ENCODE results near the gene CRADD. TPM values are rescaled to one million over a fixed set of nuclear protein-coding genes. Genes with fewer than 3 reads are reported as not detected.
"Not testable (repeated sequence)": the region's sequence is repeated elsewhere in the genome, so short reads cannot be mapped to it uniquely, and the experiment has no call there.

The CRADD gene
- total RNA-seq, 2 donors from 2014 or later, result 11.9 to 12.2 TPM

GRCh38 chr12:93753838-93754429 is 76.8 kb downstream of the CRADD start:
- no peak for DNase-seq (ENCODE audit: low spot score)
- H3K36me3 Mint-ChIP-seq, result peaks cover 15% of the 10 kb centered on the region
- no peak overlapping the region for H3K4me3 Mint-ChIP-seq
- H3K27me3 Mint-ChIP-seq, result no peaks in the 10 kb centered on the region
- peaks cover 10% of the 10 kb centered on the region for H3K9me3 Mint-ChIP-seq
- peak overlapping the region in 1 of 2 donors; percentile 34 for H3K27ac Mint-ChIP-seq
- peaks cover 14 to 15% of the 10 kb centered on the region in 2 donors for H3K4me1 Mint-ChIP-seq (ENCODE audit: low read depth in 2 of 2)
- no peak for ATAC-seq

GRCh38 chr12:93754859-93755258 is 77.7 kb downstream of the CRADD start:
- ATAC-seq; H3K27me3 Mint-ChIP-seq; H3K4me3 Mint-ChIP-seq; DNase-seq (ENCODE audit: low spot score): not testable (repeated sequence)
- Mint-ChIP-seq H3K4me1 (ENCODE audit: low read depth in 2 of 2) (peaks cover 12 to 14% of the 10 kb centered on the region in 2 donors), H3K36me3 (peaks cover 15% of the 10 kb centered on the region), H3K27ac (peak overlapping the region in 1 of 2 donors; percentile 34), H3K9me3 (peaks cover 10% of the 10 kb centered on the region)

- Mint-ChIP-seq H3K27me3 (no peaks in the 10 kb centered on the region), H3K4me3 (no peak overlapping the region), H3K4me1 (ENCODE audit: low read depth in 2 of 2) (peaks cover 11 to 20% of the 10 kb centered on the region in 2 donors), H3K9me3 (peaks cover 10% of the 10 kb centered on the region), H3K36me3 (peaks cover 15% of the 10 kb centered on the region), H3K27ac (no peak overlapping the region)
- DNase-seq (ENCODE audit: low spot score) (no peak), ATAC-seq (no peak)
Measured at GRCh38 chr12:93756288-93756687, 79.1 kb downstream of the CRADD start.

- no peak overlapping the region for H3K27ac Mint-ChIP-seq
- H3K27me3 Mint-ChIP-seq, result no peaks in the 10 kb centered on the region
- H3K9me3 Mint-ChIP-seq, result peaks cover 6% of the 10 kb centered on the region
- peaks cover 12 to 20% of the 10 kb centered on the region in 2 donors for H3K4me1 Mint-ChIP-seq (ENCODE audit: low read depth in 2 of 2)
- H3K4me3 Mint-ChIP-seq, result no peak overlapping the region
- peaks cover 7% of the 10 kb centered on the region for H3K36me3 Mint-ChIP-seq
- no peak for ATAC-seq
- DNase-seq (ENCODE audit: low spot score), result no peak
Measured at GRCh38 chr12:93757792-93758694, 80.9 kb downstream of the CRADD start.

GRCh38 chr12:93758801-93759373 is 81.7 kb downstream of the CRADD start:
- no peak overlapping the region for H3K27ac Mint-ChIP-seq
- no peak for DNase-seq (ENCODE audit: low spot score)
- H3K4me3 Mint-ChIP-seq, result no peak overlapping the region
- peaks cover 12 to 20% of the 10 kb centered on the region in 2 donors for H3K4me1 Mint-ChIP-seq (ENCODE audit: low read depth in 2 of 2)
- peaks cover 6% of the 10 kb centered on the region for H3K9me3 Mint-ChIP-seq
- H3K36me3 Mint-ChIP-seq, result peaks cover 7% of the 10 kb centered on the region
- ATAC-seq, result no peak
- no peaks in the 10 kb centered on the region for H3K27me3 Mint-ChIP-seq

- peaks cover 4% of the 10 kb centered on the region for H3K36me3 Mint-ChIP-seq
- H3K27ac Mint-ChIP-seq, result peak overlapping the region in 1 of 2 donors; percentile 3
- ATAC-seq, result no peak
- H3K9me3 Mint-ChIP-seq, result peaks cover 3% of the 10 kb centered on the region
- no peak for DNase-seq (ENCODE audit: low spot score)
- no peak overlapping the region for H3K4me3 Mint-ChIP-seq
- peaks cover 8 to 20% of the 10 kb centered on the region in 2 donors for H3K4me1 Mint-ChIP-seq (ENCODE audit: low read depth in 2 of 2)
- no peaks in the 10 kb centered on the region for H3K27me3 Mint-ChIP-seq
Measured at GRCh38 chr12:93759512-93760081, 82.4 kb downstream of the CRADD start.

GRCh38 chr12:93760275-93760875 is 83.2 kb downstream of the CRADD start:
- Mint-ChIP-seq H3K4me1 (ENCODE audit: low read depth in 2 of 2) (peaks cover 6 to 20% of the 10 kb centered on the region in 2 donors), H3K36me3 (no peaks in the 10 kb centered on the region), H3K27me3 (no peaks in the 10 kb centered on the region), H3K9me3 (no peaks in the 10 kb centered on the region), H3K4me3 (no peak overlapping the region), H3K27ac (no peak overlapping the region)
- ATAC-seq, result no peak
- no peak for DNase-seq (ENCODE audit: low spot score)

- no peaks in the 10 kb centered on the region for H3K36me3 Mint-ChIP-seq
- H3K27ac Mint-ChIP-seq, result no peak overlapping the region
- H3K27me3 Mint-ChIP-seq, result no peaks in the 10 kb centered on the region
- peaks cover 8 to 28% of the 10 kb centered on the region in 2 donors for H3K4me1 Mint-ChIP-seq (ENCODE audit: low read depth in 2 of 2)
- ATAC-seq (no peak), DNase-seq (ENCODE audit: low spot score) (no peak)
- no peak overlapping the region for H3K4me3 Mint-ChIP-seq
- H3K9me3 Mint-ChIP-seq, result no peaks in the 10 kb centered on the region
Measured at GRCh38 chr12:93762059-93762719, 85.0 kb downstream of the CRADD start.

- ATAC-seq (no peak), DNase-seq (ENCODE audit: low spot score) (no peak)
- Mint-ChIP-seq H3K27me3 (no peaks in the 10 kb centered on the region), H3K36me3 (no peaks in the 10 kb centered on the region), H3K9me3 (no peaks in the 10 kb centered on the region), H3K4me3 (no peak overlapping the region), H3K27ac (no peak overlapping the region), H3K4me1 (ENCODE audit: low read depth in 2 of 2) (peaks cover 17 to 36% of the 10 kb centered on the region in 2 donors)
Measured at GRCh38 chr12:93762912-93763553, 85.9 kb downstream of the CRADD start.

- H3K4me3 Mint-ChIP-seq, result no peak overlapping the region
- H3K27ac Mint-ChIP-seq, result peak overlapping the region in 1 of 2 donors; percentile 22
- no peak for DNase-seq (ENCODE audit: low spot score)
- peaks cover 22 to 44% of the 10 kb centered on the region in 2 donors for H3K4me1 Mint-ChIP-seq (ENCODE audit: low read depth in 2 of 2)
- H3K9me3 Mint-ChIP-seq, result no peaks in the 10 kb centered on the region
- H3K36me3 Mint-ChIP-seq, result no peaks in the 10 kb centered on the region
- H3K27me3 Mint-ChIP-seq, result no peaks in the 10 kb centered on the region
- ATAC-seq, result no peak
Measured at GRCh38 chr12:93763746-93764147, 86.6 kb downstream of the CRADD start.

GRCh38 chr12:93766371-93766770 is 89.2 kb downstream of the CRADD start:
- H3K9me3 Mint-ChIP-seq, result no peaks in the 10 kb centered on the region
- no peak for ATAC-seq
- H3K27me3 Mint-ChIP-seq, result no peaks in the 10 kb centered on the region
- no peak overlapping the region for H3K4me3 Mint-ChIP-seq
- H3K4me1 Mint-ChIP-seq (ENCODE audit: low read depth in 2 of 2), result peaks cover 20 to 34% of the 10 kb centered on the region in 2 donors
- no peaks in the 10 kb centered on the region for H3K36me3 Mint-ChIP-seq
- peak overlapping the region in 1 of 2 donors; percentile 46 for H3K27ac Mint-ChIP-seq
- DNase-seq (ENCODE audit: low spot score), result no peak

GRCh38 chr12:93766796-93767523 is 89.8 kb downstream of the CRADD start:
- peak overlapping the region; percentile 18 to 46 for H3K27ac Mint-ChIP-seq
- ATAC-seq (peak; percentile 66 to 71), DNase-seq (ENCODE audit: low spot score) (no peak)
- H3K27me3 Mint-ChIP-seq, result no peaks in the 10 kb centered on the region
- peaks cover 26 to 35% of the 10 kb centered on the region in 2 donors for H3K4me1 Mint-ChIP-seq (ENCODE audit: low read depth in 2 of 2)
- no peaks in the 10 kb centered on the region for H3K9me3 Mint-ChIP-seq
- H3K4me3 Mint-ChIP-seq, result peak overlapping the region; percentile 67
- H3K36me3 Mint-ChIP-seq, result no peaks in the 10 kb centered on the region
